GM23338 (cell line): ENCODE measurements around the gene AGTRAP. TPM values are rescaled to one million over a fixed set of nuclear protein-coding genes. Genes with fewer than 3 reads are reported as not detected.

Source experiments
- ATAC-seq: fragments of 200-7000 bp; cut with Tn5 transposase; 3 replicates; pipeline ENCODE4 v1.9.1; 2020
- DNase-seq: peaks from one replicate; pipeline ENCODE4 v3.0.0-alpha.2; 2015; ENCODE audit warnings: low spot score
- H2AFZ ChIP-seq: fragments of 200-600 bp; sonication (generic); 2 replicates; pipeline ENCODE4 v1.8.0; 2016; ENCODE audit warnings: antibody characterized with exemption, mild to moderate bottlenecking, moderate library complexity
- H3F3A ChIP-seq: fragments of 200-600 bp; sonication (generic); replicated peaks from 2 replicates; pipeline ENCODE4 v1.8.0; 2017; ENCODE audit warnings: antibody characterized with exemption, mixed run types, low read depth
- H3K27ac ChIP-seq: fragments of 200-600 bp; sonication (generic); 2 replicates; pipeline ENCODE4 v1.6.1; 2016; ENCODE audit warnings: low read depth
- H3K27me3 ChIP-seq: fragments of 200-600 bp; sonication (generic); 2 replicates; pipeline ENCODE4 v1.8.0; 2016; ENCODE audit warnings: mild to moderate bottlenecking, mixed run types, moderate library complexity; ENCODE audit not compliant: insufficient read depth
- H3K36me3 ChIP-seq: fragments of 200-600 bp; sonication (generic); 2 replicates; pipeline ENCODE4 v1.8.0; 2016; ENCODE audit warnings: mild to moderate bottlenecking; ENCODE audit not compliant: insufficient read depth
- H3K4me1 ChIP-seq: fragments of 200-600 bp; sonication (generic); 2 replicates; pipeline ENCODE4 v1.8.0; 2016; ENCODE audit warnings: mild to moderate bottlenecking, moderate library complexity; ENCODE audit not compliant: insufficient read depth
- H3K4me2 ChIP-seq: fragments of 200-600 bp; sonication (generic); 2 replicates; pipeline ENCODE4 v1.7.1; 2017; ENCODE audit warnings: mixed run types
- H3K4me3 ChIP-seq: fragments of 200-600 bp; sonication (generic); 2 replicates; pipeline ENCODE4 v1.6.1; 2016; ENCODE audit warnings: mixed run types
- H3K79me2 ChIP-seq: fragments of 200-600 bp; sonication (generic); replicated peaks from 2 replicates; pipeline ENCODE4 v1.8.0; 2017; ENCODE audit warnings: mild to moderate bottlenecking; ENCODE audit not compliant: insufficient read depth
- H3K9me2 ChIP-seq: fragments of 200-600 bp; sonication (generic); 2 replicates; pipeline ENCODE4 v1.8.0; 2017; ENCODE audit not compliant: insufficient read depth
- H4K20me1 ChIP-seq: fragments of 200-600 bp; sonication (generic); replicated peaks from 2 replicates; pipeline ENCODE4 v1.8.0; 2017; ENCODE audit warnings: mild to moderate bottlenecking; ENCODE audit not compliant: insufficient read depth
- H3K27ac Mint-ChIP-seq: 2 replicates; pipeline ENCODE4 v1.8.0; 2020; ENCODE audit warnings: inconsistent platforms, mild to moderate bottlenecking, moderate library complexity, mixed read lengths
- H3K27me3 Mint-ChIP-seq: 3 replicates; pipeline ENCODE4 v1.8.0; 2022; ENCODE audit warnings: low read depth, mild to moderate bottlenecking, moderate library complexity, mixed read lengths, inconsistent platforms; ENCODE audit not compliant: insufficient read depth, poor library complexity
- H3K36me3 Mint-ChIP-seq: 3 replicates; pipeline ENCODE4 v1.8.0; 2021; ENCODE audit warnings: low read depth, mild to moderate bottlenecking, inconsistent platforms, moderate library complexity, mixed read lengths
- H3K4me1 Mint-ChIP-seq: 3 replicates; pipeline ENCODE4 v1.8.0; 2020; ENCODE audit warnings: mild to moderate bottlenecking, inconsistent platforms, mixed read lengths
- H3K4me3 Mint-ChIP-seq: 3 replicates; pipeline ENCODE4 v1.8.0; 2021; ENCODE audit warnings: moderate library complexity, mild to moderate bottlenecking, inconsistent platforms, mixed read lengths
- H3K9me3 Mint-ChIP-seq: 3 replicates; pipeline ENCODE4 v1.8.0; 2020; ENCODE audit warnings: moderate library complexity, mild to moderate bottlenecking, inconsistent platforms, mixed read lengths
- EZH2phosphoT487 ChIP-seq: fragments of 200-600 bp; sonication (generic); IDR thresholded peaks from one replicate; pipeline ENCODE4 v1.8.1; 2018; ENCODE audit warnings: antibody characterized with exemption; ENCODE audit not compliant: unreplicated experiment
- JUNB ChIP-seq: IDR thresholded peaks from one replicate; pipeline ENCODE4 v1.6.1; 2016; ENCODE audit warnings: antibody characterized with exemption; ENCODE audit not compliant: unreplicated experiment
- NANOG ChIP-seq: IDR thresholded peaks from 2 replicates; pipeline ENCODE4 v1.6.1; 2016; ENCODE audit warnings: antibody characterized with exemption, borderline replicate concordance
- STAT1 ChIP-seq: IDR thresholded peaks from one replicate; pipeline ENCODE4 v1.6.1; 2016; ENCODE audit warnings: antibody characterized with exemption; ENCODE audit not compliant: unreplicated experiment
- ZNF114 ChIP-seq: fragments of 250-450 bp; sonication (Bioruptor Pico); IDR thresholded peaks from 2 replicates; pipeline ENCODE4 v1.5.0; 2020; ENCODE audit warnings: mild to moderate bottlenecking, moderate library complexity
- polyA plus RNA-seq: library from polyadenylated mRNA; unstranded; fragments of >200 nt; fragmentation: Nextera tagmentation; extraction: Ambion mirVana; gene quantifications from 2 replicates; pipeline ENCODE4 v1.2.1, GENCODE V29; 2016
- total RNA-seq: library from RNA; depleted of rRNA; stranded (reverse); fragments of >200 nt; shearing (Covaris generic); gene quantifications from 2 replicates; pipeline ENCODE4 v1.2.3, GENCODE V29; 2014
- TF ChIP-seq, protein P1 (sequence below), 2 experiments: fragments of 200-600 bp in 1 of 2; sonication (generic) in 1 of 2; conservative IDR thresholded peaks; 2 replicates each; pipeline versions ENCODE4 v1.5.1 to v1.6.1; 2016 to 2017; ENCODE audit warnings: antibody characterized with exemption in 2 of 2, low read depth in 2 of 2, mild to moderate bottlenecking in 2 of 2, moderate library complexity in 1 of 2
- TF ChIP-seq, protein P2 (sequence below): IDR thresholded peaks from one replicate; pipeline ENCODE4 v1.6.1; 2018; ENCODE audit warnings: antibody characterized with exemption; ENCODE audit not compliant: unreplicated experiment
- TF ChIP-seq, protein P3 (sequence below): IDR thresholded peaks from 2 replicates; pipeline ENCODE4 v1.6.1; 2016; ENCODE audit warnings: antibody characterized with exemption
- TF ChIP-seq, protein P4 (sequence below): fragments of 250-450 bp; sonication (Bioruptor Pico); IDR thresholded peaks from 2 replicates; pipeline ENCODE4 v1.5.0; 2020; ENCODE audit warnings: mild to moderate bottlenecking, moderate library complexity

AGTRAP gene
- total and polyA plus RNA-seq, 2 experiments from 2014 or later: 79.4 to 102 TPM

DNA sequence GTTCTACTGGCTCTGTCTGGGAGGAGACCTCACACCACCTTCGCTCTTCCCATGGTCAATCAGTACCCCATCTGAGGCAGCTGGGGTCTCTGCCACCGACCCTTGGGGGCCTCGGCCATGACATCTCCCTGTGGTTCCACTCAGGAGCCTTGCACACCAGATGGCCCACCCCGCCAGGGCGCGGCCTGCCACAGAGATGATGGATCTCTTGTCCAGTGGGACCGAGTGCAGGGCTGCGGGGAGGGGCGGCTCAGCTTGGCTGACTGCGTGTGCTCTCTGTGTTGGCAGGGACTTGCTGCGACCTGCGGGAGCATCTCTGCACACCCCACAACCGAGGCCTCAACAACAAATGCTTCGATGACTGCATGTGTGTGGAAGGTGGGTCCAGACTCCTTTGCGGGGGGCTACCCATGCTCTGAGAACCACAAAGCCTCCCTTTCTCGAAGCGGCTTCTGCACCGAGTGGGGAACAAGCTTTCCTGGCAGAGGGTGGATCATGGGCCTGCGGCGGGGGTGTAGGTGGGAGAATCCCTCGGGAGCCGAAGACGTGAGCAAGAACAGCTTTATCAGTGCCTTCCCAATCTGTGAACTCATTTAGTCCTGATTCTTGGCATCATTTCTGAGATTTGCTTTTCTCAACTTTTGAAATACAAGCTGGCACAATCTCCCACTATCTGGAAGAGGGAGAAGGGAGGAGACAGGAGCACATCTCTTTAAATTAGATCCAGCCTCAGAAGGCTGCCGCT is 20.9 kb upstream of the AGTRAP start:
- H3K27me3 ChIP-seq: no peaks in the 10 kb centered on the region
- no peaks in the 10 kb centered on the region; the same call in 1 of the 2 replicates for H4K20me1 ChIP-seq
- ATAC-seq (no peak), DNase-seq (no peak)
- H3K4me2 ChIP-seq: no peak overlapping the region
- H3K36me3 ChIP-seq: no peaks in the 10 kb centered on the region
- no peak overlapping the region for H3K4me3 Mint-ChIP-seq
- H3K4me1 Mint-ChIP-seq: peaks cover 10% of the 10 kb centered on the region; the same call in 2 of the 3 replicates
- no peak overlapping the region for H3K27ac ChIP-seq
- H2AFZ ChIP-seq: no peak overlapping the region
- H3K36me3 Mint-ChIP-seq: peaks cover 33% of the 10 kb centered on the region
- H3K27me3 Mint-ChIP-seq: peaks cover 12% of the 10 kb centered on the region
- no peaks in the 10 kb centered on the region for H3K79me2 ChIP-seq
- TF ChIP-seq, protein P1, sequence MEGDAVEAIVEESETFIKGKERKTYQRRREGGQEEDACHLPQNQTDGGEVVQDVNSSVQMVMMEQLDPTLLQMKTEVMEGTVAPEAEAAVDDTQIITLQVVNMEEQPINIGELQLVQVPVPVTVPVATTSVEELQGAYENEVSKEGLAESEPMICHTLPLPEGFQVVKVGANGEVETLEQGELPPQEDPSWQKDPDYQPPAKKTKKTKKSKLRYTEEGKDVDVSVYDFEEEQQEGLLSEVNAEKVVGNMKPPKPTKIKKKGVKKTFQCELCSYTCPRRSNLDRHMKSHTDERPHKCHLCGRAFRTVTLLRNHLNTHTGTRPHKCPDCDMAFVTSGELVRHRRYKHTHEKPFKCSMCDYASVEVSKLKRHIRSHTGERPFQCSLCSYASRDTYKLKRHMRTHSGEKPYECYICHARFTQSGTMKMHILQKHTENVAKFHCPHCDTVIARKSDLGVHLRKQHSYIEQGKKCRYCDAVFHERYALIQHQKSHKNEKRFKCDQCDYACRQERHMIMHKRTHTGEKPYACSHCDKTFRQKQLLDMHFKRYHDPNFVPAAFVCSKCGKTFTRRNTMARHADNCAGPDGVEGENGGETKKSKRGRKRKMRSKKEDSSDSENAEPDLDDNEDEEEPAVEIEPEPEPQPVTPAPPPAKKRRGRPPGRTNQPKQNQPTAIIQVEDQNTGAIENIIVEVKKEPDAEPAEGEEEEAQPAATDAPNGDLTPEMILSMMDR (conservative IDR thresholded peaks at IDR 0.05; ENCODE audit: low read depth in 2 of 2): no peak
- TF ChIP-seq EZH2phosphoT487 (no peak), STAT1 (no peak), NANOG (no peak), JUNB (no peak), ZNF114 (CRISPR knock-in tag) (no peak)
- TF ChIP-seq, protein P2, sequence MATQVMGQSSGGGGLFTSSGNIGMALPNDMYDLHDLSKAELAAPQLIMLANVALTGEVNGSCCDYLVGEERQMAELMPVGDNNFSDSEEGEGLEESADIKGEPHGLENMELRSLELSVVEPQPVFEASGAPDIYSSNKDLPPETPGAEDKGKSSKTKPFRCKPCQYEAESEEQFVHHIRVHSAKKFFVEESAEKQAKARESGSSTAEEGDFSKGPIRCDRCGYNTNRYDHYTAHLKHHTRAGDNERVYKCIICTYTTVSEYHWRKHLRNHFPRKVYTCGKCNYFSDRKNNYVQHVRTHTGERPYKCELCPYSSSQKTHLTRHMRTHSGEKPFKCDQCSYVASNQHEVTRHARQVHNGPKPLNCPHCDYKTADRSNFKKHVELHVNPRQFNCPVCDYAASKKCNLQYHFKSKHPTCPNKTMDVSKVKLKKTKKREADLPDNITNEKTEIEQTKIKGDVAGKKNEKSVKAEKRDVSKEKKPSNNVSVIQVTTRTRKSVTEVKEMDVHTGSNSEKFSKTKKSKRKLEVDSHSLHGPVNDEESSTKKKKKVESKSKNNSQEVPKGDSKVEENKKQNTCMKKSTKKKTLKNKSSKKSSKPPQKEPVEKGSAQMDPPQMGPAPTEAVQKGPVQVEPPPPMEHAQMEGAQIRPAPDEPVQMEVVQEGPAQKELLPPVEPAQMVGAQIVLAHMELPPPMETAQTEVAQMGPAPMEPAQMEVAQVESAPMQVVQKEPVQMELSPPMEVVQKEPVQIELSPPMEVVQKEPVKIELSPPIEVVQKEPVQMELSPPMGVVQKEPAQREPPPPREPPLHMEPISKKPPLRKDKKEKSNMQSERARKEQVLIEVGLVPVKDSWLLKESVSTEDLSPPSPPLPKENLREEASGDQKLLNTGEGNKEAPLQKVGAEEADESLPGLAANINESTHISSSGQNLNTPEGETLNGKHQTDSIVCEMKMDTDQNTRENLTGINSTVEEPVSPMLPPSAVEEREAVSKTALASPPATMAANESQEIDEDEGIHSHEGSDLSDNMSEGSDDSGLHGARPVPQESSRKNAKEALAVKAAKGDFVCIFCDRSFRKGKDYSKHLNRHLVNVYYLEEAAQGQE: no peak
- TF ChIP-seq, protein P3, sequence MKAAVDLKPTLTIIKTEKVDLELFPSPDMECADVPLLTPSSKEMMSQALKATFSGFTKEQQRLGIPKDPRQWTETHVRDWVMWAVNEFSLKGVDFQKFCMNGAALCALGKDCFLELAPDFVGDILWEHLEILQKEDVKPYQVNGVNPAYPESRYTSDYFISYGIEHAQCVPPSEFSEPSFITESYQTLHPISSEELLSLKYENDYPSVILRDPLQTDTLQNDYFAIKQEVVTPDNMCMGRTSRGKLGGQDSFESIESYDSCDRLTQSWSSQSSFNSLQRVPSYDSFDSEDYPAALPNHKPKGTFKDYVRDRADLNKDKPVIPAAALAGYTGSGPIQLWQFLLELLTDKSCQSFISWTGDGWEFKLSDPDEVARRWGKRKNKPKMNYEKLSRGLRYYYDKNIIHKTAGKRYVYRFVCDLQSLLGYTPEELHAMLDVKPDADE: no peak
- TF ChIP-seq, protein P4, sequence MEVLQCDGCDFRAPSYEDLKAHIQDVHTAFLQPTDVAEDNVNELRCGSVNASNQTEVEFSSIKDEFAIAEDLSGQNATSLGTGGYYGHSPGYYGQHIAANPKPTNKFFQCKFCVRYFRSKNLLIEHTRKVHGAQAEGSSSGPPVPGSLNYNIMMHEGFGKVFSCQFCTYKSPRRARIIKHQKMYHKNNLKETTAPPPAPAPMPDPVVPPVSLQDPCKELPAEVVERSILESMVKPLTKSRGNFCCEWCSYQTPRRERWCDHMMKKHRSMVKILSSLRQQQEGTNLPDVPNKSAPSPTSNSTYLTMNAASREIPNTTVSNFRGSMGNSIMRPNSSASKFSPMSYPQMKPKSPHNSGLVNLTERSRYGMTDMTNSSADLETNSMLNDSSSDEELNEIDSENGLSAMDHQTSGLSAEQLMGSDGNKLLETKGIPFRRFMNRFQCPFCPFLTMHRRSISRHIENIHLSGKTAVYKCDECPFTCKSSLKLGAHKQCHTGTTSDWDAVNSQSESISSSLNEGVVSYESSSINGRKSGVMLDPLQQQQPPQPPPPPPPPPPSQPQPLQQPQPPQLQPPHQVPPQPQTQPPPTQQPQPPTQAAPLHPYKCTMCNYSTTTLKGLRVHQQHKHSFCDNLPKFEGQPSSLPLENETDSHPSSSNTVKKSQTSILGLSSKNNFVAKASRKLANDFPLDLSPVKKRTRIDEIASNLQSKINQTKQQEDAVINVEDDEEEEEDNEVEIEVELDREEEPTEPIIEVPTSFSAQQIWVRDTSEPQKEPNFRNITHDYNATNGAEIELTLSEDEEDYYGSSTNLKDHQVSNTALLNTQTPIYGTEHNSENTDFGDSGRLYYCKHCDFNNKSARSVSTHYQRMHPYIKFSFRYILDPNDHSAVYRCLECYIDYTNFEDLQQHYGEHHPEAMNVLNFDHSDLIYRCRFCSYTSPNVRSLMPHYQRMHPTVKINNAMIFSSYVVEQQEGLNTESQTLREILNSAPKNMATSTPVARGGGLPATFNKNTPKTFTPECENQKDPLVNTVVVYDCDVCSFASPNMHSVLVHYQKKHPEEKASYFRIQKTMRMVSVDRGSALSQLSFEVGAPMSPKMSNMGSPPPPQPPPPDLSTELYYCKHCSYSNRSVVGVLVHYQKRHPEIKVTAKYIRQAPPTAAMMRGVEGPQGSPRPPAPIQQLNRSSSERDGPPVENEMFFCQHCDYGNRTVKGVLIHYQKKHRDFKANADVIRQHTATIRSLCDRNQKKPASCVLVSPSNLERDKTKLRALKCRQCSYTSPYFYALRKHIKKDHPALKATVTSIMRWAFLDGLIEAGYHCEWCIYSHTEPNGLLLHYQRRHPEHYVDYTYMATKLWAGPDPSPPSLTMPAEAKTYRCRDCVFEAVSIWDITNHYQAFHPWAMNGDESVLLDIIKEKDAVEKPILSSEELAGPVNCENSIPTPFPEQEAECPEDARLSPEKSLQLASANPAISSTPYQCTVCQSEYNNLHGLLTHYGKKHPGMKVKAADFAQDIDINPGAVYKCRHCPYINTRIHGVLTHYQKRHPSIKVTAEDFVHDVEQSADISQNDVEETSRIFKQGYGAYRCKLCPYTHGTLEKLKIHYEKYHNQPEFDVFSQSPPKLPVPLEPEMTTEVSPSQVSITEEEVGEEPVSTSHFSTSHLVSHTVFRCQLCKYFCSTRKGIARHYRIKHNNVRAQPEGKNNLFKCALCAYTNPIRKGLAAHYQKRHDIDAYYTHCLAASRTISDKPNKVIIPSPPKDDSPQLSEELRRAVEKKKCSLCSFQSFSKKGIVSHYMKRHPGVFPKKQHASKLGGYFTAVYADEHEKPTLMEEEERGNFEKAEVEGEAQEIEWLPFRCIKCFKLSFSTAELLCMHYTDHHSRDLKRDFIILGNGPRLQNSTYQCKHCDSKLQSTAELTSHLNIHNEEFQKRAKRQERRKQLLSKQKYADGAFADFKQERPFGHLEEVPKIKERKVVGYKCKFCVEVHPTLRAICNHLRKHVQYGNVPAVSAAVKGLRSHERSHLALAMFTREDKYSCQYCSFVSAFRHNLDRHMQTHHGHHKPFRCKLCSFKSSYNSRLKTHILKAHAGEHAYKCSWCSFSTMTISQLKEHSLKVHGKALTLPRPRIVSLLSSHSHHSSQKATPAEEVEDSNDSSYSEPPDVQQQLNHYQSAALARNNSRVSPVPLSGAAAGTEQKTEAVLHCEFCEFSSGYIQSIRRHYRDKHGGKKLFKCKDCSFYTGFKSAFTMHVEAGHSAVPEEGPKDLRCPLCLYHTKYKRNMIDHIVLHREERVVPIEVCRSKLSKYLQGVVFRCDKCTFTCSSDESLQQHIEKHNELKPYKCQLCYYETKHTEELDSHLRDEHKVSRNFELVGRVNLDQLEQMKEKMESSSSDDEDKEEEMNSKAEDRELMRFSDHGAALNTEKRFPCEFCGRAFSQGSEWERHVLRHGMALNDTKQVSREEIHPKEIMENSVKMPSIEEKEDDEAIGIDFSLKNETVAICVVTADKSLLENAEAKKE (CRISPR knock-in tag): no peak
- H3F3A ChIP-seq: peaks cover 9% of the 10 kb centered on the region; the same call in 1 of the 2 replicates
- no peaks in the 10 kb centered on the region for H3K9me3 Mint-ChIP-seq
- no peak overlapping the region for H3K27ac Mint-ChIP-seq
- peaks cover 3% of the 10 kb centered on the region; the same call in 1 of the 2 replicates for H3K4me1 ChIP-seq
- H3K4me3 ChIP-seq: no peak overlapping the region
- H3K9me2 ChIP-seq: no peaks in the 10 kb centered on the region
